HFF-Myc (cell line): ENCODE measurements around the gene STK17B.

Experiments
- DNase-seq: peaks from one replicate; pipeline ENCODE4 v3.0.0-alpha.2; 2011; ENCODE audit warnings: low read depth; ENCODE audit errors: extremely low read depth
- H3K4me3 ChIP-seq: replicated peaks from 2 replicates; pipeline ENCODE4 v1.5.1; 2011; ENCODE audit warnings: low read depth, mild to moderate bottlenecking, control low read depth, low read length
- TF ChIP-seq, protein P1 (sequence below): IDR thresholded peaks from 2 replicates; pipeline ENCODE4 v1.5.1; 2012; ENCODE audit warnings: mild to moderate bottlenecking, low read depth, low read length, control low read depth; ENCODE audit errors: missing control alignments

The STK17B gene

GRCh38 chr2:196170213-196170605, 1.2 kb downstream of the STK17B start:
- DNase-seq = no peak
- TF ChIP-seq, protein P1, sequence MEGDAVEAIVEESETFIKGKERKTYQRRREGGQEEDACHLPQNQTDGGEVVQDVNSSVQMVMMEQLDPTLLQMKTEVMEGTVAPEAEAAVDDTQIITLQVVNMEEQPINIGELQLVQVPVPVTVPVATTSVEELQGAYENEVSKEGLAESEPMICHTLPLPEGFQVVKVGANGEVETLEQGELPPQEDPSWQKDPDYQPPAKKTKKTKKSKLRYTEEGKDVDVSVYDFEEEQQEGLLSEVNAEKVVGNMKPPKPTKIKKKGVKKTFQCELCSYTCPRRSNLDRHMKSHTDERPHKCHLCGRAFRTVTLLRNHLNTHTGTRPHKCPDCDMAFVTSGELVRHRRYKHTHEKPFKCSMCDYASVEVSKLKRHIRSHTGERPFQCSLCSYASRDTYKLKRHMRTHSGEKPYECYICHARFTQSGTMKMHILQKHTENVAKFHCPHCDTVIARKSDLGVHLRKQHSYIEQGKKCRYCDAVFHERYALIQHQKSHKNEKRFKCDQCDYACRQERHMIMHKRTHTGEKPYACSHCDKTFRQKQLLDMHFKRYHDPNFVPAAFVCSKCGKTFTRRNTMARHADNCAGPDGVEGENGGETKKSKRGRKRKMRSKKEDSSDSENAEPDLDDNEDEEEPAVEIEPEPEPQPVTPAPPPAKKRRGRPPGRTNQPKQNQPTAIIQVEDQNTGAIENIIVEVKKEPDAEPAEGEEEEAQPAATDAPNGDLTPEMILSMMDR = no peak
- peak overlapping the region; percentile 92 for H3K4me3 ChIP-seq

GRCh38 chr2:196169516-196169915, 1.9 kb downstream of the STK17B start:
- TF ChIP-seq, protein P1 = no peak
- DNase-seq = no peak

GRCh38 chr2:196168181-196168580, 3.2 kb downstream of the STK17B start:
- DNase-seq = no peak
- H3K4me3 ChIP-seq = peak overlapping the region; percentile 92

More at GRCh38 chr2:196169516-196169915, 1.9 kb downstream of the STK17B start:
- peak overlapping the region; percentile 92 for H3K4me3 ChIP-seq

DNA sequence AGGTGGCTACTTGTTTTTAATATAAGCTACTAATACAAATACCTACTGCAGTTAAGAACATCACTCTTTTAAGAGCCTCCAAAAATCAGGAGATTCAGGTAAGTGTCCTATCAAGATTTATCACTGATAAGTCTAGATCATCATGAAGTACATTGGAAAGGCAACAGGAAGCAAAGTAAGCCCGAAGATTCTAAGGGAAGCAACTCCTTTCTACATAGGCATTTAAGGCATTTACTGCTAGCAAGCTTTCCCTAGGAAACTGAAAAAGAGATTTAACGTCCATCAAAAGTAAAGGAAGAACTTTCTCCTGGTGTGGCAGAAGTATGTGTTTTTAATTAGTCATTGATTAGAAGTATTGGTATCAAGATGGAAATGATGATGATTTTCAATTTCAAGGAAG, 3.7 kb downstream of the STK17B start:
- no peak for DNase-seq
- TF ChIP-seq, protein P1 = no peak
- H3K4me3 ChIP-seq = no peak overlapping the region

More at GRCh38 chr2:196168181-196168580, 3.2 kb downstream of the STK17B start:
- TF ChIP-seq, protein P1 = no peak

- H3K4me3 ChIP-seq = no peak overlapping the region
- DNase-seq = no peak
- TF ChIP-seq, protein P1 = no peak
These were observed 4.5 kb downstream of the STK17B start for GRCh38 chr2:196166876-196167275.

DNA sequence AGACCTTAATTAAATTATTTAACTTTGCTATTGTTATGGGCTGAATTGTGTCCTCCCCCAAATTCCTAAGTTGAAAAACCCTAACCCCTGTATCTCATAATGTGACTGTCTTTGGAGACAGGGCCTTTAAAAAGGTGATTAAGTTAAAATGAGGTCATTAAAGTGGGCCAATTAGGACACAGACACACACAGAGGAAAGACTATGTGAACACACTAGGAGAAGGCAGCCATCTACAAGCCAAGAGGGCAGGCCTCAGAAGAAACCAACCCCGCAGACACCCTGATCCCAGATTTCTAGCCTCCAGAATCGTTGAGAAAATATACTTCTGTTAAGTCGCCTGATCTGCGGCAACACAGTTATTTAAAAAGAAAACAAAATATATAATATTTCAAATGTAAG, 6.4 kb downstream of the STK17B start:
- DNase-seq = no peak
- TF ChIP-seq, protein P1 = no peak
- H3K4me3 ChIP-seq = no peak overlapping the region

DNA sequence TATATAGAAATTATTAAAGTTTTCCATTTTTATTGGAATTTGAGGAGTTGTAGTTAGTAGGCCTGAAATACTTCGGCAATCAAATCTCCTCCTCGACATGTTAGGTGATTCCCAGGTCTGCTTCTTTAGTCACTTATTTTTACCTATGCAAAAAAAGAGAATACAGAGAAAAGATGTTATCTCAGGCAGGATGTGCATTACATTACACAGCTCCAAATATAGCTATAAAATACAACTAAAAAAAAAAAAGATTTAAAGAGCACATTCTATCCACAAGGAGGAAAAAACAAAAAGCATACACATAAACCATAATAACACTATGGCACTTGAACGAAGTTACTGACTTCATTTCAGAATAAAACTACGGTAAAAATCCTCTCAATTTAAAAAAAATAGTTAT, 8.1 kb downstream of the STK17B start:
- TF ChIP-seq, protein P1 = no peak

More for the DNA sequence above, 8.1 kb downstream of the STK17B start:
- no peak overlapping the region for H3K4me3 ChIP-seq
- DNase-seq = no peak
